ENCODE results near the gene POU2F2. TPM values are rescaled to one million over a fixed set of nuclear protein-coding genes. Genes with fewer than 3 reads are reported as not detected.

The POU2F2 gene
- total and polyA plus RNA-seq, 10 donors, result 22.3 to 67.4 (median 40.0) TPM

DNA sequence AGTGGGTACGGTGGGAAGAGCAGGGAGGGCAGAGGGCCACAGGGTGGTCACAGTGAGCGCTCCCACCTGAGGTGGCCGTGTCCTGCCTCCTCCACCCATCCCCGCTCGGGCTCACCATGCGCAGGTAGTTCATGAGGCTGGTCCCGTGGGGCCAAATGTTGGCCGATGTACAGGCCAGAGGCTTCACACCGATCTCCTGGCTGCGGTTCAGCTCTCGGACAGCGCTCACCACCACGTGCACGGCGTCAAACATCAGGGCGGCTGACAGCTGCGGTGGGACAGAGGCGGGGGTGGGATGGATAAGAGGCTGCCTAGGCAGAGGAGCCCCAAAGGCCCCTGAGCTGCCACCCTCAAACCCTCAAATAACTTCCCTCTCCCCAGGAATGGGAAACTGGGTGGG is 78.0 kb downstream of the POU2F2 start:
- intact Hi-C loops (cut with DNase I; ENCODE audit: low total_unique reads), result no loop called here
- no peaks in the 10 kb centered on the region for H3K36me3 ChIP-seq
- peaks cover 0 to 4% (median 0%) of the 10 kb centered on the region in 6 donors for H3K4me1 ChIP-seq
- 86 to 93% (median 91%) methylated on average over 11 to 18 of the region's 18 CpGs for WGBS, 5 donors
- TF ChIP-seq POLR2A (IDR thresholded peaks at IDR 0.05) (no peak), POLR2AphosphoS5 (IDR thresholded peaks at IDR 0.05) (no peak)
- TF ChIP-seq, protein P1, sequence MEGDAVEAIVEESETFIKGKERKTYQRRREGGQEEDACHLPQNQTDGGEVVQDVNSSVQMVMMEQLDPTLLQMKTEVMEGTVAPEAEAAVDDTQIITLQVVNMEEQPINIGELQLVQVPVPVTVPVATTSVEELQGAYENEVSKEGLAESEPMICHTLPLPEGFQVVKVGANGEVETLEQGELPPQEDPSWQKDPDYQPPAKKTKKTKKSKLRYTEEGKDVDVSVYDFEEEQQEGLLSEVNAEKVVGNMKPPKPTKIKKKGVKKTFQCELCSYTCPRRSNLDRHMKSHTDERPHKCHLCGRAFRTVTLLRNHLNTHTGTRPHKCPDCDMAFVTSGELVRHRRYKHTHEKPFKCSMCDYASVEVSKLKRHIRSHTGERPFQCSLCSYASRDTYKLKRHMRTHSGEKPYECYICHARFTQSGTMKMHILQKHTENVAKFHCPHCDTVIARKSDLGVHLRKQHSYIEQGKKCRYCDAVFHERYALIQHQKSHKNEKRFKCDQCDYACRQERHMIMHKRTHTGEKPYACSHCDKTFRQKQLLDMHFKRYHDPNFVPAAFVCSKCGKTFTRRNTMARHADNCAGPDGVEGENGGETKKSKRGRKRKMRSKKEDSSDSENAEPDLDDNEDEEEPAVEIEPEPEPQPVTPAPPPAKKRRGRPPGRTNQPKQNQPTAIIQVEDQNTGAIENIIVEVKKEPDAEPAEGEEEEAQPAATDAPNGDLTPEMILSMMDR (IDR thresholded peaks at IDR 0.05 in 8 of 11, conservative IDR thresholded peaks at IDR 0.05 in 3 of 11), result no peak
- H3K4me3 ChIP-seq, result no peak overlapping the region
- DNase-seq, result no peak
- H3K27ac ChIP-seq, result no peak overlapping the region
- H3K27me3 ChIP-seq (replicated peaks in 1 of 7), result no peaks in the 10 kb centered on the region
- H3K9me3 ChIP-seq, result no peaks in the 10 kb centered on the region

DNA sequence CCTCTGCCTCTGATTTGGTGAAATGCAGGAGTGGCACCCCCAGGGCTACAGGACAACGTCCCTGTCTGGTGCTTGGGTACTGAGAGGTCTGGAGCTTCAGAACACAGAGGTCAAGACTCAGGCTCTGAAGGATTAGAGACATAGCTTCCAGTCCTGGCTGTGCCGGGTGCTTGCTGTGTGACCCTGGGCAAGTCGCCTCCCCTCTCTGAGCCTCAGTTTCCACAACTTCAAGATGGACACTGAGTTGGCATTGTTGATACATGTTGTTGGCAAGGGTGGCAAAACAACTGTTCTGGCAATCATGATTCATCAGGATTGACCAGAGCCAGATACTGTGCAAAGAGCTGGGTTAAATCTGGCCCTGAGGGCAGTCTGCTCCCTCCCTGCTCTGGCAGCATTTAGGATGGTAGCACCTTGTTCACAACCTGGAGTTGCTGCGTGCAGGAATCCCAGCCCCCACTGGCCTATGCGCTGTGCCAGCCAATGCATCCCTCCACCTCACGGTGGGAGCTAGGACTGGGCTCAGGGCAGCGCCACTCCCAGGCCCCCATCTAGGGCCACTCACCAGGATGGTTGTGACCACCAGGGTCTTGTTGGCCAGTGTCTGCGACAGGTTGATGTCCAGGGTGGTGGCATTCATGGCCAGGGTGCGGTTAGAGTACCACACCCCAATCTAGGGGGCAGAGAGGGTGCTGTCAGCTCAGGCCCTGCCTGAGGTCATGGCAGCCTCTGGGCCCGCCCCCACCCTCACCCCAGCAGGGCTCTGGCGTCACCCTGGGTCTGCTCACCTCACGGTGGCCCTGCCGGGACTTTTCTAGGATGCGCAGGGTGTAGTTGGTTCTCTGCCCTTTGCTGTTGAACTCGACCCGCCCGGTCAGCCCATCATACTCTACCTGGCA is 79.0 kb downstream of the POU2F2 start:
- Histone ChIP-seq H3K36me3 (no peaks in the 10 kb centered on the region), H3K9me3 (no peaks in the 10 kb centered on the region), H3K4me3 (no peak overlapping the region), H3K4me1 (peaks cover 0 to 12% (median 2%) of the 10 kb centered on the region in 6 donors), H3K27me3 (replicated peaks in 1 of 7) (no peaks in the 10 kb centered on the region), H3K27ac (no peak overlapping the region)
- WGBS, 5 donors, result 86 to 91% (median 89%) methylated on average over 7 to 17 of the region's 17 CpGs
- no peak for TF ChIP-seq POLR2A (IDR thresholded peaks at IDR 0.05)
- intact Hi-C loops (cut with DNase I; ENCODE audit: low total_unique reads), result no loop called here
- DNase-seq, result no peak

DNA sequence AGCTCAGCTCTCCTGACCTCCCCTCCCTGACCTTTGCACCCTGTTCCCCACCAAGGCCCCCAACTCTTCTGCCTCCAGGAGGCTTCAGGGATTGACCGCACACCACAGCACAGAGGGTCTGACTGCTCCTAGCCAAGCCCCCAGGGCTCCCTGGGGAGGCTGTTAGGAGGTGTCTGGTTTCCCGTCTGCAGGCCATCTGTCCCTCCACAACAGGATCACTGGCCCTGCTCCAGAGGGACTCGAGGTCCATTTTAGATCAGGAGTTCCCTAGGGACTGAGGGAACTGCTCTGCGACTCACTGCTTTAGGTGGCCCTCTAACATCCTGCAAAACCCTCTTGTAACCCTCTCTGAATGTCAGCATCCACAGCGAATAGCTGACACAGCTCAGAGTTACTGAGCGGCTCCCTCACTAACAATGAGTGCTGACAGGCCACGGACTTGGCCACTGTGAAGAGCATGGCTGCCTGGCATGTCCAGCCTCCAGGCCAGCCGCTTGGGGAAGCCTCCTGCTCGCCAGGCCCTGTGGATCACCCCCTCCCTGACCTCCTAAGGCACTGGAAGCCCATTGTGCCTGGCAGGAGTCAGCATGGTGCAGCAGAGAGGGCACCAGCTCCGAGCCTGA is 79.9 kb downstream of the POU2F2 start:
- no peak overlapping the region for H3K4me3 ChIP-seq
- no peak overlapping the region for H3K27ac ChIP-seq
- H3K36me3 ChIP-seq, result no peaks in the 10 kb centered on the region
- intact Hi-C loops (cut with DNase I; ENCODE audit: low total_unique reads), result no loop called here
- no peaks in the 10 kb centered on the region for H3K27me3 ChIP-seq (replicated peaks in 1 of 7)
- no peaks in the 10 kb centered on the region for H3K9me3 ChIP-seq
- 71 to 81% (median 78%) methylated on average over 7 to 10 of the region's 10 CpGs for WGBS, 5 donors
- TF ChIP-seq, protein P1 (IDR thresholded peaks at IDR 0.05 in 8 of 11, conservative IDR thresholded peaks at IDR 0.05 in 3 of 11), result no peak
- no peak for DNase-seq
- H3K4me1 ChIP-seq, result peaks cover 0 to 12% (median 2%) of the 10 kb centered on the region in 6 donors

DNA sequence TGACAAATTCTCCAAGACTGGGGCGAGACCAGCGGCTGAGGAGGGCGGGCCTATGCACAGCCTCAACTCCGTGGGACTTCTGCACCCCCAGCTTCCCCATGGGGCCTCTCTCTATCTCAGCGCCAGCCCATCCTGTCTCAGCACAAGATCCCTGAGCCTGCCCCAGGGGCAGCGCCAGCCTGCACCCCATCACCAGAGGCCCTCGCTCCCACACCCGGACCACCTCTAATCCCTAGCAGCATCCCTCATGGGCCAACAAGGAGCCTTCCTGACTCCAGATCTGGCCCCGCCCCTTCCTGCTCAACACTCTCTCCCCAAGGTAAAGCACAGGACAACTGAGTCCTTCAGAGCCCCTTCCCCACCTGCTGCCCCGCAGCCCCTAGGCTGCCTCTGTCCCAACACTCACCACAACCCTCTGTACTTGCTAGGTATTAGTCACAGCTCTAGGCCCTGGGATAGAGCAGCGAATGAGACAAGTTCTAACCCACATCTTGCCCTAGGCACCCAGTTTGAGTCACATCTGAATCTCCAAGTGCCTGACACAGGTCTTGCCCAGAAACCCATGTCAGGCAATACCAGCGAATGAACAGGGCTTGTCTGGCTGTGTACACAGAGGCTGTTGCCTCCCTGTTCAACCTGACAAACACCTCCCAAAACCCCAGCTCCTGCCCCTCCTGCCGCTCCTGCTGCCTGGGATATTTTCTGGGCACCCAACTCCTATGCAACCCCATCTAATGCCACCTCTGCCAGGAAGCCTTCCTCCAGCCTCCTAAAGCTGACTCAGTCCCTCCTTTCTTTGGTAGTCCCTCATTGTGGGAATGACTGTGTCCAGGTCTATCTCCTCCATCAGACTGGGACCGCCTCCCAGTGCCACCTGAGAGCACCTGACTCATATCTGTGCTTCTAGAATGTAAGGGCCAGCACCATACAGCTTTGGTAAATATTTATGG is 80.8 kb downstream of the POU2F2 start:
- TF ChIP-seq POLR2A (IDR thresholded peaks at IDR 0.05) (no peak), POLR2AphosphoS5 (IDR thresholded peaks at IDR 0.05) (no peak)
- TF ChIP-seq, protein P1 (IDR thresholded peaks at IDR 0.05 in 8 of 11, conservative IDR thresholded peaks at IDR 0.05 in 3 of 11), result no peak
- no peak overlapping the region for H3K4me3 ChIP-seq
- peaks cover 0 to 12% (median 2%) of the 10 kb centered on the region in 6 donors for H3K4me1 ChIP-seq
- intact Hi-C loops (cut with DNase I; ENCODE audit: low total_unique reads), result no loop called here
- DNase-seq, result no peak
- H3K36me3 ChIP-seq, result no peaks in the 10 kb centered on the region
- WGBS, 5 donors, result 82 to 94% (median 89%) methylated on average over 11 to 14 of the region's 14 CpGs
- H3K9me3 ChIP-seq, result no peaks in the 10 kb centered on the region
- no peak overlapping the region for H3K27ac ChIP-seq
- no peaks in the 10 kb centered on the region for H3K27me3 ChIP-seq (replicated peaks in 1 of 7)
